Measurements from ENCODE around the gene KCTD16.

GRCh38 chr5:144298658-144299057, 128.0 kb downstream of the KCTD16 start:
- TF ChIP-seq CTCF (optimal IDR thresholded peaks at IDR 0.05 in 1 of 3, IDR thresholded peaks at IDR 0.05 in 1 of 3, conservative IDR thresholded peaks at IDR 0.05 in 1 of 3; ENCODE audit: extremely low read depth in 1 of 3, insufficient read depth in 2 of 3, low read length in 3 of 3) (no peak), EZH2 (IDR thresholded peaks at IDR 0.05; ENCODE audit: low read length) (no peak)
